Fibroblast of lung (primary cell): ENCODE measurements around the gene JAM2. TPM values are rescaled to one million over a fixed set of nuclear protein-coding genes. Genes with fewer than 3 reads are reported as not detected.

ENCODE experiments used
- DNase-seq, 2 donors: peaks; one replicate each; pipeline versions ENCODE4 v3.0.0 to v3.0.0-alpha.2; 2010; ENCODE audit warnings: low read depth in 2 of 2
- H2AFZ ChIP-seq: 2 replicates; pipeline ENCODE4 v1.5.1; 2012; ENCODE audit warnings: low read length, control low read depth, inconsistent platforms
- H3K27ac ChIP-seq: 2 replicates; pipeline ENCODE4 v1.5.1; 2011; ENCODE audit warnings: low read length, control low read depth; ENCODE audit not compliant: insufficient read depth
- H3K27me3 ChIP-seq: 2 replicates; pipeline ENCODE4 v1.5.1; 2011; ENCODE audit warnings: mild to moderate bottlenecking, low read length; ENCODE audit not compliant: control insufficient read depth, insufficient read depth
- H3K36me3 ChIP-seq: 2 replicates; pipeline ENCODE4 v1.5.1; 2011; ENCODE audit warnings: low read length; ENCODE audit not compliant: control insufficient read depth, insufficient read depth
- H3K4me1 ChIP-seq: 2 replicates; pipeline ENCODE4 v1.5.1; 2011; ENCODE audit warnings: low read length; ENCODE audit not compliant: control insufficient read depth, insufficient read depth; ENCODE audit errors: extremely low read depth
- H3K4me2 ChIP-seq: 2 replicates; pipeline ENCODE4 v1.5.1; 2011; ENCODE audit warnings: low read length, control low read depth; ENCODE audit not compliant: insufficient read depth; ENCODE audit errors: extremely low read depth
- H3K4me3 ChIP-seq, 4 experiments: fragments of 200-600 bp in 1 of 4; sonication (generic) in 1 of 4; replicated peaks in 1 of 4; 2 replicates each; pipeline ENCODE4 v1.5.1; 2011 to 2016; ENCODE audit warnings: low read length in 4 of 4, low read depth in 3 of 4, mild to moderate bottlenecking in 3 of 4, control low read depth in 2 of 4, inconsistent platforms in 1 of 4, mixed read lengths in 1 of 4; ENCODE audit not compliant: insufficient read depth in 1 of 4; ENCODE audit errors: control extremely low read depth in 1 of 4
- H3K79me2 ChIP-seq: 2 replicates; pipeline ENCODE4 v1.5.1; 2012; ENCODE audit warnings: mild to moderate bottlenecking, low read length, inconsistent platforms; ENCODE audit not compliant: control insufficient read depth, insufficient read depth
- H3K9ac ChIP-seq: 2 replicates; pipeline ENCODE4 v1.5.1; 2011; ENCODE audit warnings: mild to moderate bottlenecking, low read length, control low read depth; ENCODE audit not compliant: insufficient read depth
- H3K9me3 ChIP-seq: 2 replicates; pipeline ENCODE4 v1.5.1; 2012; ENCODE audit warnings: low read depth, low read length; ENCODE audit not compliant: control insufficient read depth, insufficient read depth
- H4K20me1 ChIP-seq: 2 replicates; pipeline ENCODE4 v1.5.1; 2011; ENCODE audit warnings: low read length; ENCODE audit not compliant: control insufficient read depth, insufficient read depth; ENCODE audit errors: extremely low read depth
- CTCF ChIP-seq, 2 donors: IDR thresholded peaks in 1 of 2; conservative IDR thresholded peaks in 1 of 2; 1 replicate in 1 of 2; 2 replicates in 1 of 2; pipeline ENCODE4 v1.5.1; 2011 to 2012; ENCODE audit warnings: low read length in 2 of 2, control low read depth in 1 of 2, inconsistent platforms in 1 of 2, low read depth in 1 of 2, mild to moderate bottlenecking in 1 of 2
- EZH2 ChIP-seq: IDR thresholded peaks from 2 replicates; pipeline ENCODE4 v1.5.1; 2012; ENCODE audit warnings: low read length, control low read depth, mild to moderate bottlenecking; ENCODE audit errors: missing control alignments
- polyA plus RNA-seq, 2 donors: library from polyadenylated mRNA; depleted of rRNA in 1 of 2; stranded (reverse) in 1 of 2; unstranded in 1 of 2; fragments of >200 nt; gene quantifications; 2 replicates each; pipeline ENCODE4 v1.2.1, GENCODE V29; 2011 to 2012; ENCODE audit warnings: missing spikeins in 1 of 2
- total RNA-seq: library from RNA; depleted of rRNA; stranded (reverse); fragments of >200 nt; gene quantifications from 2 replicates; pipeline ENCODE4 v1.2.1, GENCODE V29; 2014

JAM2 gene
- total and polyA plus RNA-seq, 2 donors (not counting 1 experiment from before 2014, with no cell fraction given): 1.4 to 2.1 TPM

- H3K9me3 ChIP-seq: no peaks in the 10 kb centered on the region
- no peaks in the 10 kb centered on the region for H3K79me2 ChIP-seq
- no peak for TF ChIP-seq EZH2
- no peak overlapping the region for H3K9ac ChIP-seq
- no peaks in the 10 kb centered on the region for H4K20me1 ChIP-seq
- no peak overlapping the region for H3K4me2 ChIP-seq
- no peaks in the 10 kb centered on the region for H3K4me1 ChIP-seq
- no peaks in the 10 kb centered on the region for H3K27me3 ChIP-seq
- no peak overlapping the region for H3K27ac ChIP-seq
- no peak for DNase-seq
- no peak overlapping the region for H3K4me3 ChIP-seq
- no peaks in the 10 kb centered on the region for H3K36me3 ChIP-seq
- no peak overlapping the region for H2AFZ ChIP-seq
Observed at GRCh38 chr21:25676451-25676850, 37.4 kb downstream of the JAM2 start.

GRCh38 chr21:25682382-25682781 lies 43.3 kb downstream of the JAM2 start:
- H2AFZ ChIP-seq: no peak overlapping the region

GRCh38 chr21:25687787-25688186 lies 48.7 kb downstream of the JAM2 start:
- Histone ChIP-seq H3K4me2 (no peak overlapping the region), H3K36me3 (no peaks in the 10 kb centered on the region), H3K4me3 (no peak overlapping the region), H3K9me3 (no peaks in the 10 kb centered on the region), H3K27me3 (no peaks in the 10 kb centered on the region), H3K27ac (no peak overlapping the region), H4K20me1 (no peaks in the 10 kb centered on the region), H3K4me1 (no peaks in the 10 kb centered on the region), H2AFZ (no peak overlapping the region), H3K79me2 (no peaks in the 10 kb centered on the region), H3K9ac (no peak overlapping the region)
- TF ChIP-seq CTCF (conservative IDR thresholded peaks at IDR 0.05 in 1 of 2, IDR thresholded peaks at IDR 0.05 in 1 of 2; ENCODE audit: low read depth in 1 of 2, low read length in 2 of 2) (no peak), EZH2 (no peak)
- no peak for DNase-seq

More at GRCh38 chr21:25682382-25682781, 43.3 kb downstream of the JAM2 start:
- no peak overlapping the region for H3K27ac ChIP-seq
- H3K4me3 ChIP-seq: no peak overlapping the region
- H3K4me1 ChIP-seq: no peaks in the 10 kb centered on the region
- H3K4me2 ChIP-seq: no peak overlapping the region
- H4K20me1 ChIP-seq: no peaks in the 10 kb centered on the region
- H3K79me2 ChIP-seq: no peaks in the 10 kb centered on the region
- H3K9ac ChIP-seq: no peak overlapping the region
- TF ChIP-seq EZH2 (no peak), CTCF (conservative IDR thresholded peaks at IDR 0.05 in 1 of 2, IDR thresholded peaks at IDR 0.05 in 1 of 2; ENCODE audit: low read depth in 1 of 2, low read length in 2 of 2) (no peak)
- H3K36me3 ChIP-seq: no peaks in the 10 kb centered on the region
- no peaks in the 10 kb centered on the region for H3K27me3 ChIP-seq
- no peaks in the 10 kb centered on the region for H3K9me3 ChIP-seq
- no peak for DNase-seq
